ENCODE data around the gene LMAN2L. TPM values are rescaled to one million over a fixed set of nuclear protein-coding genes. Genes with fewer than 3 reads are reported as not detected.
A peak's percentile ranks its signal among the peaks of the same experiment; 100 is the strongest.

The LMAN2L gene
- total RNA-seq, 1 experiment from 2014 or later: 17.6 TPM

GRCh38 chr2:96770442-96771202 is 30.8 kb upstream of the LMAN2L start:
- no peak overlapping the region for H2BK12ac ChIP-seq (ENCODE audit: insufficient read length, low read depth, low read length)
- no peaks in the 10 kb centered on the region for H3K79me2 ChIP-seq (ENCODE audit: insufficient read depth, low read length)
- no peak for DNase-seq
- no peak overlapping the region for H3K27ac ChIP-seq (ENCODE audit: insufficient read length, low read depth, low read length)
- no peaks in the 10 kb centered on the region for H3K27me3 Mint-ChIP-seq (ENCODE audit: low read depth)
- no peak overlapping the region for H4K8ac ChIP-seq (replicated peaks; ENCODE audit: insufficient read length, low read depth, low read length)
- H3K4me1 ChIP-seq (ENCODE audit: insufficient read depth, low read length): 0 out of 2 replicates have a peak, but pooled peaks cover 2% of the 10 kb centered on the region
- H3K9me3 ChIP-seq (ENCODE audit: control insufficient read depth, low read depth, low read length): no peaks in the 10 kb centered on the region
- H2BK20ac ChIP-seq (ENCODE audit: low read depth, low read length, poor library complexity, severe bottlenecking): no peak overlapping the region
- no peak overlapping the region for H2BK120ac ChIP-seq (ENCODE audit: low read depth, low read length, poor library complexity, severe bottlenecking)
- H4K91ac ChIP-seq (ENCODE audit: insufficient read length, low read depth, low read length): no peak overlapping the region
- H4K5ac ChIP-seq (ENCODE audit: insufficient read length, low read depth, low read length): no peak overlapping the region
- no peak overlapping the region for H2AFZ ChIP-seq (ENCODE audit: low read length)
- H3K4ac ChIP-seq (ENCODE audit: low read depth, low read length): no peak overlapping the region
- H3K56ac ChIP-seq (ENCODE audit: insufficient read length, low read depth, low read length): no peak overlapping the region
- H3K9me3 Mint-ChIP-seq: no peaks in the 10 kb centered on the region; a peak in 1 of 5 replicates
- H3T11ph ChIP-seq (ENCODE audit: low read length): no peak overlapping the region
- H2BK5ac ChIP-seq (ENCODE audit: insufficient read length, low read length): no peak overlapping the region
- H4K20me1 ChIP-seq (ENCODE audit: control insufficient read depth, insufficient read depth, insufficient read length): no peaks in the 10 kb centered on the region
- peaks cover 5 to 21% of the 10 kb centered on the region in 2 experiments; a peak in 3 of 4 replicates for H3K4me1 Mint-ChIP-seq
- no peak overlapping the region for H3K23ac ChIP-seq (ENCODE audit: insufficient read length, low read depth, low read length)
- no peak overlapping the region for H3K9ac ChIP-seq (ENCODE audit: extremely low read depth, insufficient read length, low read length)
- no CpG with 5 or more reads among the region's 25 CpGs for WGBS (ENCODE audit: extremely low coverage, insufficient read length, low lambda C conversion rate)
- no peak overlapping the region for H3K4me3 Mint-ChIP-seq
- H3K18ac ChIP-seq (ENCODE audit: insufficient read length, low read depth, low read length): no peak overlapping the region
- no peak overlapping the region for H2BK15ac ChIP-seq (ENCODE audit: low read depth, low read length)
- no peak overlapping the region for H3K14ac ChIP-seq (ENCODE audit: insufficient read depth, low read length)
- H3K23me2 ChIP-seq (ENCODE audit: insufficient read length, low read depth, low read length, poor library complexity, severe bottlenecking): no peaks in the 10 kb centered on the region
- no peak for TF ChIP-seq CTCF (conservative IDR thresholded peaks at IDR 0.05)
- H2AK5ac ChIP-seq (ENCODE audit: insufficient read length, low read length): no peak overlapping the region
- no peak overlapping the region for H3K4me2 ChIP-seq (ENCODE audit: insufficient read depth, insufficient read length, low read length)
- H3K27me3 ChIP-seq (ENCODE audit: insufficient read depth, low read length): no peaks in the 10 kb centered on the region
- no peaks in the 10 kb centered on the region for H3K79me1 ChIP-seq (ENCODE audit: insufficient read depth, low read depth, low read length, poor library complexity, severe bottlenecking)
- H3K27ac Mint-ChIP-seq: peak overlapping the region in 1 of 3 experiments; percentile 53; a peak in 2 of 7 replicates
- peaks cover 0 to 6% (median 0%) of the 10 kb centered on the region in 3 experiments; a peak in 3 of 7 replicates for H3K36me3 Mint-ChIP-seq (ENCODE audit: insufficient read depth in 1 of 3, low read depth in 3 of 3)

Measured in H9 (cell line).